ENCODE data around the gene CACNG1.
"Not testable (repeated sequence)": the region's sequence is repeated elsewhere in the genome, so short reads cannot be mapped to it uniquely, and the experiment has no call there.

Gene CACNG1

DNA sequence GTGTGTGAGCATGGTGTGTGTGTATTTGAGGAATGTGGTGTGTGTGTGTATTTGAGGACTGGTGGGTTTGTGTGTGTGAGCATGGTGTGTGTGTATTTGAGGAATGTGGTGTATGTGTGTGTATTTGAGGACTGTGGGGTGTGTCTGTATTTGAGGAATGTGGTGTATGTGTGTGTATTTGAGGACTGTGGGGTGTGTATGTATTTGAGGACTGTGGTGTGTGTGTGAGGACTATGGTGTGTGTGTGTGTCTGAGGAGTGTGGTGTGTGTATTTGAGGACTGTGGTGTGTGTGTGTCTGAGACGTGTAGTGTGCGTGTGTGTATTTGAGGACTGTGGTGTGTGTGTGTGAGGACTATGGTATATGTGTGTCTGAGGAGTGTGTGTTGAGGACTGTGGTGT, 18.0 kb upstream of the CACNG1 start:
- no peak for DNase-seq

DNA sequence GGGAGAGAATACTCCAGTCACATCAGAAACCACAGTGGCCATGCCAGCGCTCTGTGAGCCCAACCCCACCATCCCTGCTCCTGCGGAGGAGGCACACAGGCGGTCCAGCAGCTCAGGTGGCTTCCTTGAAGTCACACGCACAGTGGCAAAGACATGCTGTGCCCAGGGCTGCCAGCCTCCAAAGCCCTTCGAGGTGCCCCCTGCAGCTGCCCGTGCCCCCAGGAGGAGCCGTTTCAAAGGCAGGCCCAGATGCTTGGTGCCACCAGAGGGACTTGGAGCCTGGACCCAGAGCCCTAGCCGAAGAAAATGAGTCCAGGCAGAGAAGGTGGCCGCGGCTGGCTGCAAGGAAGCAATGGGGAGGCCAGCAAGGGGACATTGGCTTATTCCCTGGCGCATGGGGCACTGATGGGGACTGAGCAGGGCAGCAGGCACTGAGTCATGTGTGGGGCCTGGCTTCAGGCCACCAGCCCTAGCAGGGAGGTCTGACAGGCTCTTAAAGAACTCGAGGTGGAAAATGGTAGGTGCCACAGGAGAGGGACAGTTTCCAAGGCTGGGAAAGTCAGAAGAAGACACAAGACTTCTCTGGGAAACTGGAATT, 17.2 kb upstream of the CACNG1 start:
- DNase-seq = no peak

GRCh38 chr17:67030641-67031040, 13.7 kb upstream of the CACNG1 start:
- no peak for DNase-seq

DNA sequence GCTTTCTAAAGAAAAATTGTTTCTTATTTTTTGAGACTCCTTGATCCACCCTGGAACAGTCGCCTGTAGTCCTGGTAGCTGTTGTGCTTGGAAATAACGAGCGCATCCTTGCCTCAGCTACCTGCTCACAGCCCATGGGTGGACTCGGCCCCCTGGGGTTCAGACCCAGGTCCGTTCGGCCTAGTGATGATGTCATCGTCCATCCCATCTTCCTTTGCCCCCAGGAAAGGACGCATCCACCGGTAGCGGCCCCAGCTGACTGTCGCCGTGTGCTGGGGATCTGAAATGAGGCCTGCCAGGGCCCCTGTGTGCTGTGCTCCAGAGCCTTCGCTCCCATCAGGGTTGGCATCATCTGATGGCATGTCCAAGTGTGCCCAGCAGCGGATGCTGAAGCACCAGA, 12.0 kb upstream of the CACNG1 start:
- DNase-seq = no peak

GRCh38 chr17:67032985-67033384, 11.4 kb upstream of the CACNG1 start:
- no peak for DNase-seq

GRCh38 chr17:67033613-67034012, 10.7 kb upstream of the CACNG1 start:
- no peak for DNase-seq

DNA sequence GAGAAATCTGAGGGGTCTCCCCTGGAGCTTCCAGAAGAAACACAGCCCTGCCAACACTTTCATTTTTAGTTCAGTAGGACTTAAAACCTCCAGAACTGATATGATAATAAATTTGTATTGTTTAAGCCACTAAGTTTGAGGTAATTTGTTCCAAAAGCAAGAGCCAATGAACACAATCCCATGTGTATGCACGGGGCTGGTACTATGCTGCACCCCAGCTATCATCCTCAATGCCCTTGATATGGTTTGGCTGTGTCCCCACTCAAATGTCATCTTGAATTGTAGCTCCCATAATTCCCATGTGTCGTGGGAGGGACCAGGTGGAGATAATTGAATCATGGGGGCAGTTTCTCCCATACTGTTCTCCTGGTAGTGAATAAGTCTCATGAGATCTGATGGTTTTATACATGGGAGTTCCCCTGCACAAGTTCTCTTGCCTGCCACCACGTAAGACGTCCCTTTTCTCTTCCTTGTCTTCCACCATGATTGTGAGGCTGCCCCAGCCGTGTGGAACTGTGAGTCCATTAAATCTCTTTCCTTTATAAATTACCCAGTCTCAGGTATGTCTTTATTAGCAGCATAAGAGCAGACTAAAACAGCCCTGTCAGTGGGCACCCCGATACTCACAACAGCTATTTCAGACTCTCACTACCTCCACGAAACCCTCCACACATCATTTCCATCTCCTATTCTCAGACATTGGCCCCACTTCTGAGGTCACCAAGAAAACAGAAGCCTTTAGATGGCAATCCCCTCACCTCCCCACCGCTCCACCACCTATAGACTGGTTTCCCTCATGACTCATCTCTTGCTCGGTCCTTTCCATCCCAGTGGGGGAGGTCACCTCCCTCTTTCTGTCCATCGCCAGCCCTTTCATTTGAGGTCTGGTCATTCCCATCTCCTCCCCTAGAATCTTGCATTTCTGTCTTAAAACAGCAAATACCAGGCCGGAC, 8.9 kb upstream of the CACNG1 start:
- DNase-seq = peak; percentile 9 to 21

DNA sequence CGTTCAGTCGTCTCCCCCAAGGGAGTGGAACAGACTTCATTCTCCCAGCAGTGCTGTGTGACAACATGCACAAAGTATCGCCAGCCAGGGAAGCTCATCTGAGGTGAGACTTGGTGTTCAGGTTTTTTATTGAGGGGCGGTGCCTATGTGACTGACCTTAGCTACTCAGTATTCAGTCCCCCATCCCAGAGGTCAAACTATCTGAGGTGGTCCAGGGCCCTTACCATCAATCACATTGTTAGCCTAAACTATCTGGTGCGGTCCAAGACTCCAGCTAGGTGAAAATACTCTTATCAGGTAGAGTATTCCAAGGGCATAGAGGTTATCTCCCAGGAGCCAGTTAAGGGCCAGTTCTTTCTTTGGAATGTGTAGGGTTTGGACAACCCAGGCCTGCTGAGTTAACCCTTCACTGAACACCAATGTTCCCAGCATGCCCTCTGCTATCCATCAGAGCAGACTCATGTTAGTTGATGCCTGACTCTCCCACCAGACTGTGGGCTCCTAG, 5.4 kb upstream of the CACNG1 start:
- DNase-seq = no peak

GRCh38 chr17:67040652-67041051, 3.7 kb upstream of the CACNG1 start:
- DNase-seq = no peak

DNA sequence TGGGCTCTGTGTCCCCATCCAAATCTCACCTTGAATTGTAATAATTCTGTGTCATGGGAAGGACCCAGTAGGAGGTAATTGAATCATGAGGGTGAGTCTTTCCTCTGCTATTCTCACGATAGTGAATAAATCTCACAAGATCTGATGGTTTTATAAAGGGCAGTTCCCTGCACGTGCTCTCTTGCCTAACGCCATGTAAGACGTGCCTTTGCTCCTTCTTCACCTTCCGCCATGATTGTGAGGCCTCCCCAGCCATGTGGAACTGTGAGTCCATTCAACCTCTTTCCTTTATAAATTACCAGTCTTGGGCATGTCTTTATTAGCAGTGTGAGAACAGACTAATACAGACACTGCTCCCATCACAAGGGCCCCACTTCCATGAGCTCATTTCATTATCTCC, 3.2 kb upstream of the CACNG1 start:
- not testable (repeated sequence) for DNase-seq

- no peak for DNase-seq
Observed at GRCh38 chr17:67041531-67041930, 2.8 kb upstream of the CACNG1 start.

GRCh38 chr17:67041941-67042899, 2.1 kb upstream of the CACNG1 start:
- DNase-seq = no peak

DNA sequence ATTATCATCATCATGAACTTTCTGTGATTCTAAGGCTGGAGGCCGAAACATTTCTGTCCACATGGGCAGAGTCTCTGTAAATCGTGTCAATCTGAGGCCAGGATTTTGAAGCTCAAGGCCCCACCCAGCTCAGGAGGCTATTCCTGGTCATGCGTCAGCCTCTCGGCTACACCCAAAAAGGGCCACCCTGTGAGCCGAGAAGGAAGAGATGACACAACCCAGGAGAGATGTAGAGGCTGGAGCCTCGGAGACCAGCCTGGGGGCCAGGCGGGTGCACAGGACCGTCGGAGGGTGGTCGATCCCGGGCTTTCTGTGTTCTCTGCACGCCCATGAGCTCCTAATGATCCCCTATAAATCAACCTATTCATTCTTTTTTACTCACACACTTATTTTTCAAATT, 1.1 kb upstream of the CACNG1 start:
- DNase-seq = no peak

GRCh38 chr17:67044940-67045339, 586 bp downstream of the CACNG1 start:
- DNase-seq = no peak

DNA sequence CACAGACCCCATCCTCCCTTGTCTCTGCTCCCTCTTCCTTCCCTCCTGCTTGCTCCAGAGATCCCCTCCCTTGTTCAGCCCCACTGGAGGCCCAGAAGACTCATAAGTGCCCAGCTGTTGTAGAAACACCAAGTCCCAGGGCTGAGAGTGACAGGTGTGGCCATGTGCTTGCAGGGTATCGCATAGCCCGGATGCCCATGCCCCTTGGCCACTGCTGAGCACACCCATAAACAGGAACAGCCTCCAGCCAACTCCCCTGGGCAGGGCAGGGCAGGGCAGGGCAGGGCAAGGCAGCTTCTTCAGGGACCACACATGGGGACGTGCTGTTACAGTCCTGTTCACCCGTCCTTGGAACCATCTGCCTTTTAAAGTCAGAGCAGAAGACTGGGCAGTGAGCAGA, 2.0 kb downstream of the CACNG1 start:
- no peak for DNase-seq

DNA sequence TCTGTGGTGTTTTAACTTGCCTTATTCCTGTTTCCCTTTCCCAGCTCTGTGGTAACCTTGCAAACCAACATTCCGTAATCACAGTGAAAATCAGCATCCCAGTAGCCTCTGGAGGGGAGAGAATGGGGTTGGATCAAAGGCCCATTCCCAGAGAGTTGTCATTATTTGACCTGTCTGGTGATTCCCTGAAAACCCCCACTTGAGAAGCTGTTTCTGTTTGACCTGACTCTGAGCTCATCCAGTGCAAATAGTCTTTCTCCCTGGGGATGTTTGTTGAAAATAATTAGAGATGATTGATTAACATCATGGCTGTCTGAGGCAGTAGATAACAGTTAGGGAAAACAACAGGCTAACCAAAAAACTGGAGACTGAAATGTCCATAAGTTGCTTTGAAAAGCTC, 3.0 kb downstream of the CACNG1 start:
- DNase-seq = no peak

- DNase-seq = no peak
Observed at GRCh38 chr17:67049025-67049739, 4.8 kb downstream of the CACNG1 start.

- no peak for DNase-seq
Observed at GRCh38 chr17:67050066-67050465, 5.7 kb downstream of the CACNG1 start.

DNA sequence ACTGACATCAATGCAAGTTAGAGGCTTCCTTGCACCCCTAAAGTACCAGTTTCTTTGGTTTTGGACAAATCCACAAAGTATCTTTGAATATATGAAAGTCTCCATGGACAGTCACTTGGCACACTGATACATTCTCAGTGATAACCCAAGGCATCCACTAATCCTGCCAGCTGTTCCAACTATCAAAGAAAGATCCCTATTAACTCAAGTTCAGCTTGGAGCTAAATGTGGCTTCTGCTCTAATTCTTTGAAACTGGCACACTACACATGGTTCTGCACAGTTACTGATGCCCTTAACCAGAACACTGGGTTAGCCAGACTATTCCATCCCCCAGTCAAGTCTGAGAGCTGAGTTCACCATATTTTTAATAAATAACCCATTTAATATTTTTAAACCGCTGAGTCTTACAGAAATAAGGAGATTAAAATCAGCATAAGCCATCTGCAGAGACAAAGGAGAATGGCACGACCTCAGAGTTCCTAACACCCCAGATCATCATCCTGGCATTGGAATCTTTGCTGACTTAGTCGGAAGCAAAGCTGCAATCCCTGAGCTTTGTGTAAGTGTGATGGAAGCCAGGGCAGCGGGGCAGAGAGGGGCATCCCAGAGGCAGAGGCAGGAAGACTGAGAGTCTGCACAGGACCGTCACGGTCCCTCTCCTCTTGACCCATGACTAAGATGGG, 6.3 kb downstream of the CACNG1 start:
- DNase-seq = no peak

DNA sequence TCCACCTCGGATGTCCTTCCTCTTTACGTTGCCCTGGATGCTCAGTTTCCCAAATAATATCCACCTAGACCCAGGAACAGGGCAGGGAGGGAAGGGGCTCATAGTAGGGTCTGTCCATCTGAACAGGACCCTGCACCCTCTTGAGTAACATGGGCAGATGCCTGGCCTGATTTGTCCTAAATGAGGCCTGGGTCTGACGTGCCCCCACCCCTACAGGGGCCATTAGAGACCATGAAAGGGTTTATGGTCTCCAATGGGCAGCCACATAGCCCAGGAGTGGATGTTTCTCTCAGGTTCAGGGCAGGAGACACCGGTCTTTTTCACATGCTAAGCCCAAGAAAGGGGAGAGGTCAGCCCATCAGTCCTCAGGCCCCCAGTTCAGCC, 6.8 kb downstream of the CACNG1 start:
- DNase-seq = no peak

DNA sequence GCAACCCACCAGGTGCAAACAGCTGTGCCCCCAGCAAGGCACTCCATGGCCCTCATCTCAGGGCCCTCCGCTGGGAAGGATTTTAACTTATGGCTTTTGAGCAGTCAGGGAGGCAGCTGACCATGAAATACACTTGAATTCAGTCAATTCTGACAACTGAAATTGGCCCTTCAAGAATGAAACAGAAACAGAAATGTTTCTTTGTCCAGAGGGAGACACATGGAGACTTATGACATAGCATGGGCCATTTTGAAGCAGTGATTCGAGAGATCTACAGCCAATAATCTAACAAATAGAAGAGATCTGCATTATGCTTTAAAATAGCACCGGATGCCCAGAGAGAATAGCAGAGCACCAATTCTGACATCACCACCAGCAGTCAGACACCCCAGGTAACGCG, 7.5 kb downstream of the CACNG1 start:
- no peak for DNase-seq

All from activated CD4-positive, alpha-beta T cell treated with anti-CD3 and anti-CD28 coated beads, Interleukin-2, amount 50 U/mL, for 48 hours (primary cell).